A549 (cell line): Measurements from ENCODE around the gene ATN1. TPM values are rescaled to one million over a fixed set of nuclear protein-coding genes. Genes with fewer than 3 reads are reported as not detected.

Experiments used
- ATAC-seq, 2 experiments: fragments of 200-7000 bp in 1 of 2; fragments of >200 bp in 1 of 2; cut with Nextera tagmentation in 1 of 2; cut with Tn5 transposase in 1 of 2; 3 replicates each; pipeline versions ENCODE4 v1.8.0 to v1.9.1; 2018 to 2020; ENCODE audit warnings: mild to moderate bottlenecking in 1 of 2, moderate library complexity in 1 of 2
- CTCF ChIA-PET: fragments of 300-600 bp; sonication (Branson Sonifier 250); formaldehyde crosslinking; extraction: SDS; loops from one replicate; lab custom pipeline; 2021; ENCODE audit warnings: antibody characterized with exemption, inconsistent platforms; lab: Yijun Ruan, JAX
- POLR2A ChIA-PET: fragments of 350-600 bp; formaldehyde crosslinking; extraction: SDS; loops from one replicate; lab custom pipeline; 2021; ENCODE audit warnings: antibody characterized with exemption, inconsistent platforms; lab: Yijun Ruan, JAX
- DNase-seq, 2 experiments: peaks; one replicate each; pipeline versions ENCODE4 v3.0.0 to v3.0.0-alpha.2; 2011 to 2016; ENCODE audit warnings: low read depth in 1 of 2, low spot score in 1 of 2
- FAIRE-seq: peaks from 2 replicates; lab custom pipeline; 2011; peaks lifted over from hg19 to GRCh38; lab: Jason Lieb, UNC
- H3K27ac ChIP-seq, 2 experiments: fragments of >200 bp; sonication (Bioruptor Twin); formaldehyde crosslinking; 3 replicates each; pipeline ENCODE4 v1.5.1; 2016 to 2017
- H3K4me1 ChIP-seq: fragments of >200 bp; sonication (Bioruptor Twin); formaldehyde crosslinking; 3 replicates; pipeline ENCODE4 v1.6.1; 2016
- H3K4me2 ChIP-seq: fragments of >200 bp; sonication (Bioruptor Twin); formaldehyde crosslinking; 3 replicates; pipeline ENCODE4 v1.6.1; 2016
- H3K4me3 ChIP-seq: fragments of >200 bp; sonication (Bioruptor Twin); formaldehyde crosslinking; 3 replicates; pipeline ENCODE4 v1.5.1; 2016
- H3K9me3 ChIP-seq: fragments of >200 bp; sonication (Bioruptor Twin); formaldehyde crosslinking; 3 replicates; pipeline ENCODE4 v1.6.1; 2016
- BHLHE40 ChIP-seq: IDR thresholded peaks from 2 replicates; pipeline ENCODE4 v1.6.1; 2012; ENCODE audit warnings: low read depth, low read length, inconsistent platforms
- CEBPB ChIP-seq, 2 experiments: fragments of >200 bp in 1 of 2; sonication (Bioruptor Twin) in 1 of 2; formaldehyde crosslinking in 1 of 2; IDR thresholded peaks; 2 replicates each; pipeline ENCODE4 v1.6.1; 2012 to 2016
- HEYL ChIP-seq: fragments of 250-450 bp; sonication (Bioruptor Pico); IDR thresholded peaks from 2 replicates; pipeline ENCODE4 v1.8.0; 2021; ENCODE audit warnings: mild to moderate bottlenecking, moderate library complexity
- JUN ChIP-seq, 2 experiments: fragments of >200 bp; sonication (Bioruptor Twin); formaldehyde crosslinking; IDR thresholded peaks; 2 replicates in 1 of 2; 3 replicates in 1 of 2; pipeline ENCODE4 v1.6.1; 2016 to 2017
- MAZ ChIP-seq: fragments of 150-350 bp; IDR thresholded peaks from 2 replicates; pipeline ENCODE4 v1.6.1; 2014; ENCODE audit warnings: antibody characterized with exemption, low read depth, low read length, borderline replicate concordance
- RAD21 ChIP-seq, 2 experiments: fragments of >200 bp in 1 of 2; sonication (Bioruptor Twin) in 1 of 2; formaldehyde crosslinking in 1 of 2; IDR thresholded peaks in 1 of 2; conservative IDR thresholded peaks in 1 of 2; 2 replicates in 1 of 2; 3 replicates in 1 of 2; pipeline ENCODE4 v1.6.1; 2012 to 2018; ENCODE audit warnings: inconsistent platforms in 1 of 2
- RNF2 ChIP-seq: fragments of 200-600 bp; sonication (generic); IDR thresholded peaks from 2 replicates; pipeline ENCODE4 v1.6.1; 2016; ENCODE audit warnings: low read depth, mild to moderate bottlenecking, antibody characterized with exemption, moderate library complexity, borderline replicate concordance
- USF2 ChIP-seq: fragments of 450-650 bp; IDR thresholded peaks from 2 replicates; pipeline ENCODE4 v1.6.1; 2014; ENCODE audit warnings: antibody characterized with exemption
- WGBS: methylation state at CpG from one replicate; pipeline ENCODE4 v1.1.6; 2017; ENCODE audit errors: missing lambda C conversion rate; 5-methylcytosine and 5-hydroxymethylcytosine counted together
- polyA plus RNA-seq, 4 experiments: library from polyadenylated mRNA; depleted of rRNA in 3 of 4; stranded (reverse); fragments of >200 nt; fragmentation: RNase III in 1 of 4; extraction: RNeasy Plus Mini Kit Qiagen cat#74134 plus additional on column Dnase treatment in 1 of 4; gene quantifications; 2 replicates in 3 of 4; 3 replicates in 1 of 4; pipeline ENCODE4 v1.2.3, GENCODE V29; 2011 to 2017
- small RNA-seq, 6 experiments: library from RNA; depleted of rRNA; stranded (forward); fragments of <200 nt; gene quantifications; one replicate each; pipeline ENCODE3, GENCODE V24; 2012

The ATN1 gene
- polyA plus RNA-seq, 2 of the 4 experiments (the other 2 are of a cell fraction) = 11.3 to 51.6 TPM

GRCh38 chr12:6987956-6988553 is 60.3 kb downstream of the ATN1 start:
- POLR2A ChIA-PET = no interaction called here
- no peak overlapping the region for H3K4me3 ChIP-seq
- DNase-seq = no peak
- CTCF ChIA-PET = interaction anchor here (1.2 to 2.0 kb wide), 4 partner anchors 9 to 122 kb away, joined by 3 to 4 read pairs (median 4); no protein-coding TSS in a partner anchor
- TF ChIP-seq MAZ = no peak
- TF ChIP-seq RNF2 = no peak
- TF ChIP-seq CEBPB (IDR thresholded peaks at IDR 0.05) = no peak
- TF ChIP-seq BHLHE40 = no peak
- no peak for TF ChIP-seq USF2
- no peak for TF ChIP-seq RAD21 (conservative IDR thresholded peaks at IDR 0.05 in 1 of 2, IDR thresholded peaks at IDR 0.05 in 1 of 2)
- no peak for TF ChIP-seq HEYL (CRISPR knock-in tag)
- TF ChIP-seq JUN (IDR thresholded peaks at IDR 0.05) = no peak
- TF ChIP-seq, all 56 proteins: peak for 0
- FAIRE-seq (no peak), ATAC-seq (peak; percentile 13 to 47; a peak in 3 of 6 replicates)
- H3K27ac ChIP-seq = no peak overlapping the region
- WGBS = 93% methylated on average over 11 of the region's 11 CpGs
- H3K4me1 ChIP-seq = no peaks in the 10 kb centered on the region
- no peak overlapping the region for H3K4me2 ChIP-seq
- H3K9me3 ChIP-seq = no peaks in the 10 kb centered on the region

Small RNA genes within 50 kb of the gene (small RNA-seq; reads per million reads assigned to genes)
- gene MIR141 (2.1 to 1,177 (median 372) reads per million in 6 experiments), gene MIR200C (7.8 to 251 (median 117) reads per million in 6 experiments), gene RNU7-1 (0 reads per million in 6 experiments), gene SCARNA12 (4.5 to 19.8 (median 14.2) reads per million in 6 experiments)

Other genes starting within 250 kb of the ATN1 start
- gene ZNF384, start 238.6 kb upstream of the ATN1 start, polyA plus RNA-seq (2011; rRNA removed) = 59.6 and 81.9 TPM in 2 replicates
- gene ZNF384, start 238.6 kb upstream of the ATN1 start, polyA plus RNA-seq (2017; fragmentation: RNase III; extraction: RNeasy Plus Mini Kit Qiagen cat#74134 plus additional on column Dnase treatment) = 64.7 to 86.4 TPM (median 79.8 TPM) in 3 replicates
- gene PIANP, start 227.1 kb upstream of the ATN1 start, polyA plus RNA-seq (2011; rRNA removed) = 0.10 and 0.22 TPM in 2 replicates
- gene PIANP, start 227.1 kb upstream of the ATN1 start, polyA plus RNA-seq (2017; fragmentation: RNase III; extraction: RNeasy Plus Mini Kit Qiagen cat#74134 plus additional on column Dnase treatment) = 0.30 to 0.56 TPM (median 0.45 TPM) in 3 replicates
- 78.8 and 95.0 TPM in 2 replicates for gene COPS7A, start 203.9 kb upstream of the ATN1 start, polyA plus RNA-seq (2011; rRNA removed)
- gene COPS7A, start 203.9 kb upstream of the ATN1 start, polyA plus RNA-seq (2017; fragmentation: RNase III; extraction: RNeasy Plus Mini Kit Qiagen cat#74134 plus additional on column Dnase treatment) = 46.9 to 51.2 TPM (median 50.0 TPM) in 3 replicates
- 302 and 310 TPM in 2 replicates for gene MLF2, start 174.8 kb upstream of the ATN1 start, polyA plus RNA-seq (2011; rRNA removed)
- gene MLF2, start 174.8 kb upstream of the ATN1 start, polyA plus RNA-seq (2017; fragmentation: RNase III; extraction: RNeasy Plus Mini Kit Qiagen cat#74134 plus additional on column Dnase treatment) = 269 to 305 TPM (median 295 TPM) in 3 replicates
- 205 and 391 TPM in 2 replicates for gene PTMS, start 161.6 kb upstream of the ATN1 start, polyA plus RNA-seq (2011; rRNA removed)
- 868 to 1,195 TPM (median 1,161 TPM) in 3 replicates for gene PTMS, start 161.6 kb upstream of the ATN1 start, polyA plus RNA-seq (2017; fragmentation: RNase III; extraction: RNeasy Plus Mini Kit Qiagen cat#74134 plus additional on column Dnase treatment)
- gene LAG3, start 155.4 kb upstream of the ATN1 start, polyA plus RNA-seq (2011; rRNA removed) = 0.56 and 0.66 TPM in 2 replicates
- gene LAG3, start 155.4 kb upstream of the ATN1 start, polyA plus RNA-seq (2017; fragmentation: RNase III; extraction: RNeasy Plus Mini Kit Qiagen cat#74134 plus additional on column Dnase treatment) = 1.6 to 2.3 TPM (median 1.7 TPM) in 3 replicates
- not detected in 2 replicates for gene CD4, start 138.4 kb upstream of the ATN1 start, polyA plus RNA-seq (2011; rRNA removed)
- 0.03 TPM in 1 of 3 replicates, not detected in the others for gene CD4, start 138.4 kb upstream of the ATN1 start, polyA plus RNA-seq (2017; fragmentation: RNase III; extraction: RNeasy Plus Mini Kit Qiagen cat#74134 plus additional on column Dnase treatment)
- 1.8 TPM in 2 replicates for gene GPR162, start 106.1 kb upstream of the ATN1 start, polyA plus RNA-seq (2011; rRNA removed)
- gene GPR162, start 106.1 kb upstream of the ATN1 start, polyA plus RNA-seq (2017; fragmentation: RNase III; extraction: RNeasy Plus Mini Kit Qiagen cat#74134 plus additional on column Dnase treatment) = 1.7 to 2.4 TPM (median 1.7 TPM) in 3 replicates
- 8.1 and 8.6 TPM in 2 replicates for gene P3H3, start 99.6 kb upstream of the ATN1 start, polyA plus RNA-seq (2011; rRNA removed)
- gene P3H3, start 99.6 kb upstream of the ATN1 start, polyA plus RNA-seq (2017; fragmentation: RNase III; extraction: RNeasy Plus Mini Kit Qiagen cat#74134 plus additional on column Dnase treatment) = 17.7 to 23.2 TPM (median 21.9 TPM) in 3 replicates
- 0.94 and 1.1 TPM in 2 replicates for gene GNB3, start 87.0 kb upstream of the ATN1 start, polyA plus RNA-seq (2011; rRNA removed)
- 2.3 to 3.7 TPM (median 2.7 TPM) in 3 replicates for gene GNB3, start 87.0 kb upstream of the ATN1 start, polyA plus RNA-seq (2017; fragmentation: RNase III; extraction: RNeasy Plus Mini Kit Qiagen cat#74134 plus additional on column Dnase treatment)
- 51.5 and 57.5 TPM in 2 replicates for gene CDCA3, start 76.7 kb upstream of the ATN1 start, polyA plus RNA-seq (2011; rRNA removed)
- 79.6 to 92.0 TPM (median 80.2 TPM) in 3 replicates for gene CDCA3, start 76.7 kb upstream of the ATN1 start, polyA plus RNA-seq (2017; fragmentation: RNase III; extraction: RNeasy Plus Mini Kit Qiagen cat#74134 plus additional on column Dnase treatment)
- gene USP5, start 75.8 kb upstream of the ATN1 start, polyA plus RNA-seq (2011; rRNA removed) = 58.6 and 64.5 TPM in 2 replicates
- 75.3 to 78.2 TPM (median 76.9 TPM) in 3 replicates for gene USP5, start 75.8 kb upstream of the ATN1 start, polyA plus RNA-seq (2017; fragmentation: RNase III; extraction: RNeasy Plus Mini Kit Qiagen cat#74134 plus additional on column Dnase treatment)
- 1,913 and 2,511 TPM in 2 replicates for gene TPI1, start 60.4 kb upstream of the ATN1 start, polyA plus RNA-seq (2011; rRNA removed)
- gene TPI1, start 60.4 kb upstream of the ATN1 start, polyA plus RNA-seq (2017; fragmentation: RNase III; extraction: RNeasy Plus Mini Kit Qiagen cat#74134 plus additional on column Dnase treatment) = 1,221 to 1,293 TPM (median 1,253 TPM) in 3 replicates
- gene SPSB2, start 54.7 kb upstream of the ATN1 start, polyA plus RNA-seq (2011; rRNA removed) = 15.3 and 16.8 TPM in 2 replicates
- gene SPSB2, start 54.7 kb upstream of the ATN1 start, polyA plus RNA-seq (2017; fragmentation: RNase III; extraction: RNeasy Plus Mini Kit Qiagen cat#74134 plus additional on column Dnase treatment) = 20.8 to 22.1 TPM (median 21.8 TPM) in 3 replicates
- gene LRRC23, start 23.1 kb upstream of the ATN1 start, polyA plus RNA-seq (2011; rRNA removed) = 33.3 and 40.4 TPM in 2 replicates
- 17.2 to 19.1 TPM (median 19.1 TPM) in 3 replicates for gene LRRC23, start 23.1 kb upstream of the ATN1 start, polyA plus RNA-seq (2017; fragmentation: RNase III; extraction: RNeasy Plus Mini Kit Qiagen cat#74134 plus additional on column Dnase treatment)
- 26.2 and 45.1 TPM in 2 replicates for gene ENO2, start 13.4 kb upstream of the ATN1 start, polyA plus RNA-seq (2011; rRNA removed)
- gene ENO2, start 13.4 kb upstream of the ATN1 start, polyA plus RNA-seq (2017; fragmentation: RNase III; extraction: RNeasy Plus Mini Kit Qiagen cat#74134 plus additional on column Dnase treatment) = 31.0 to 38.6 TPM (median 31.6 TPM) in 3 replicates
- not detected in 2 replicates for gene RNU7-1, start 15.9 kb downstream of the ATN1 start, polyA plus RNA-seq (2011; rRNA removed)
- not detected in 3 replicates for gene RNU7-1, start 15.9 kb downstream of the ATN1 start, polyA plus RNA-seq (2017; fragmentation: RNase III; extraction: RNeasy Plus Mini Kit Qiagen cat#74134 plus additional on column Dnase treatment)
- 466 and 493 TPM in 2 replicates for gene C12orf57, start 16.1 kb downstream of the ATN1 start, polyA plus RNA-seq (2011; rRNA removed)
- gene C12orf57, start 16.1 kb downstream of the ATN1 start, polyA plus RNA-seq (2017; fragmentation: RNase III; extraction: RNeasy Plus Mini Kit Qiagen cat#74134 plus additional on column Dnase treatment) = 224 to 273 TPM (median 261 TPM) in 3 replicates
- gene PTPN6, start 23.4 kb downstream of the ATN1 start, polyA plus RNA-seq (2011; rRNA removed) = 18.9 and 29.0 TPM in 2 replicates
- 14.2 to 17.1 TPM (median 15.1 TPM) in 3 replicates for gene PTPN6, start 23.4 kb downstream of the ATN1 start, polyA plus RNA-seq (2017; fragmentation: RNase III; extraction: RNeasy Plus Mini Kit Qiagen cat#74134 plus additional on column Dnase treatment)
- gene PHB2, start 42.7 kb downstream of the ATN1 start, polyA plus RNA-seq (2011; rRNA removed) = 296 and 297 TPM in 2 replicates
- gene PHB2, start 42.7 kb downstream of the ATN1 start, polyA plus RNA-seq (2017; fragmentation: RNase III; extraction: RNeasy Plus Mini Kit Qiagen cat#74134 plus additional on column Dnase treatment) = 292 to 313 TPM (median 293 TPM) in 3 replicates
- gene EMG1, start 43.0 kb downstream of the ATN1 start, polyA plus RNA-seq (2011; rRNA removed) = 92.0 and 96.7 TPM in 2 replicates
- 65.7 to 78.2 TPM (median 67.9 TPM) in 3 replicates for gene EMG1, start 43.0 kb downstream of the ATN1 start, polyA plus RNA-seq (2017; fragmentation: RNase III; extraction: RNeasy Plus Mini Kit Qiagen cat#74134 plus additional on column Dnase treatment)
- gene LPCAT3, start 90.5 kb downstream of the ATN1 start, polyA plus RNA-seq (2011; rRNA removed) = 52.0 and 53.4 TPM in 2 replicates
- 27.4 to 43.0 TPM (median 42.8 TPM) in 3 replicates for gene LPCAT3, start 90.5 kb downstream of the ATN1 start, polyA plus RNA-seq (2017; fragmentation: RNase III; extraction: RNeasy Plus Mini Kit Qiagen cat#74134 plus additional on column Dnase treatment)
- gene C1S, start 132.8 kb downstream of the ATN1 start, polyA plus RNA-seq (2011; rRNA removed) = 107 and 109 TPM in 2 replicates
- 61.2 to 76.2 TPM (median 65.5 TPM) in 3 replicates for gene C1S, start 132.8 kb downstream of the ATN1 start, polyA plus RNA-seq (2017; fragmentation: RNase III; extraction: RNeasy Plus Mini Kit Qiagen cat#74134 plus additional on column Dnase treatment)
- 36.0 and 57.8 TPM in 2 replicates for gene C1R, start 164.5 kb downstream of the ATN1 start, polyA plus RNA-seq (2011; rRNA removed)
- 24.8 to 40.4 TPM (median 31.4 TPM) in 3 replicates for gene C1R, start 164.5 kb downstream of the ATN1 start, polyA plus RNA-seq (2017; fragmentation: RNase III; extraction: RNeasy Plus Mini Kit Qiagen cat#74134 plus additional on column Dnase treatment)
- gene C1RL, start 181.3 kb downstream of the ATN1 start, polyA plus RNA-seq (2011; rRNA removed) = 30.4 and 32.4 TPM in 2 replicates
- gene C1RL, start 181.3 kb downstream of the ATN1 start, polyA plus RNA-seq (2017; fragmentation: RNase III; extraction: RNeasy Plus Mini Kit Qiagen cat#74134 plus additional on column Dnase treatment) = 20.8 to 28.3 TPM (median 25.2 TPM) in 3 replicates
- not detected in 2 replicates for gene RBP5, start 200.9 kb downstream of the ATN1 start, polyA plus RNA-seq (2011; rRNA removed)
- 0.09 to 0.44 TPM (median 0.25 TPM) in 3 replicates for gene RBP5, start 200.9 kb downstream of the ATN1 start, polyA plus RNA-seq (2017; fragmentation: RNase III; extraction: RNeasy Plus Mini Kit Qiagen cat#74134 plus additional on column Dnase treatment)
- 24.9 and 32.7 TPM in 2 replicates for gene CLSTN3, start 202.4 kb downstream of the ATN1 start, polyA plus RNA-seq (2011; rRNA removed)
- gene CLSTN3, start 202.4 kb downstream of the ATN1 start, polyA plus RNA-seq (2017; fragmentation: RNase III; extraction: RNeasy Plus Mini Kit Qiagen cat#74134 plus additional on column Dnase treatment) = 17.4 to 22.5 TPM (median 19.3 TPM) in 3 replicates